Globus pallidus (tissue), 1 donor: Measurements from ENCODE around the gene CMPK2.

Experiments used
- DNase-seq: peaks from one replicate; pipeline ENCODE4 v3.0.0-alpha.2; 2015; ENCODE audit warnings: low spot score

The CMPK2 gene

DNA sequence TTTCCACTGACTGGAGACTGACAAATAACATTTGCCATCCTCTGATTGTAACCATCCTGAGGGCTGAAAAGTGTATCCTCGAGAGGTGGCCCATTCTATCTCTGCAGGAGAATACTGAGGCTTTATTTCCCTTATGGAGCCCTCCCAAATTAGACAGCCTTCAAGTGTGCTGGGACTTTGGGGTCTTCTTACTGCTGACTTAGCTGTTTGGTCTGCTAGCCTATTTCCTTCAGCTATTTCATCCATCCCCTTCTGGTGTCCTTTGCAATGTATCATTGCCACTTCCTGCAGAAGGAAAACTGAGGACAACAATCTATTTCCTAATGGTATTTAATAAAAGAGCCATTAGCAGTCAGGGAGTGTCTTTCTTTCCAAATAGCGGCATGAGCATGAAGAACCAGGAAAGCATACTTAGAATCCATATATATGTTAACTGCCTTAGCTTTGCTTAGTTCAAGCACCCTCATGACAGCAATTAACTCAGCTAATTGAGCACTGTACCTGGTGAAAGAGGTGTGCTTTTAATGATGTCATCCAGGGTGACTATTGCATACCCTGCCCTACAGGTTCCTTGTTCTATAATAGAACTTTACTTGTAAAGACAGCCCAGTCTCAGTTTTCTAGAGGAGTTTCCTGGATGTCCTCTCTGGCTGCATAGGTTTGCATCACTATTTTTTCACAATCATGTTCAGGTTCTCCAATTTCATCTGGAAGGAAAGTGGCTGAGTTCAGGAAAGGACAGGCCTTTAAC, 24.0 kb downstream of the CMPK2 start:
- DNase-seq = no peak

DNA sequence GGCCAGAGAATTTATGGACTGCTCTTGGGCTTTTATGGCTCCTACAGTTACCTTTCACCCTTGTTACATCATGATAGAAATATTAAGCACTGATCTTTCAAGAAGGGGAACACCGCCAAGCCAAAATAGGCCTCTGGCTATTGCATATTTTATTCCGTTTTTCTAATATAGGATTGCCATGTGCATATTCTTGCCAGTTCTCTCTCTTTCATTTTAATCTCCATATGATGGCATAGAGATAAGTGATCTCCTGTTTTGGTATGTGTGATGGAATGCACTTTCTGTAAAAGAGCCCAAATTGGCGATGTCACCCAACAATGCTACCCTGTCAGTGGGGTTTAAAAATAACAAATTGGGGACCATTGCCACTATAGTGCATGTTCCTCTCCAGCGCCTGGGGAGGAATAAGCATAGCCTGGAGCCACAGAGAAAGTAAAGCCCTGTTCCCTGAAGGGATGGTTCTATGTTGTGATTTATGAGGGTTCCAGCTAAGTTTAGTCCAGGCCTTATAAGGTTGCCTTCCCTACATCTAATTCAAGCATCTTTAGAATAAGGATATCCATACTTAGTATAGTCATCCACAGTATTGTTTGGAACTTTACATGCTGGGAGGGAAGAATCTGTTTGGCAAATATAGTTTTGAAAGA, 26.9 kb downstream of the CMPK2 start:
- no peak for DNase-seq

DNA sequence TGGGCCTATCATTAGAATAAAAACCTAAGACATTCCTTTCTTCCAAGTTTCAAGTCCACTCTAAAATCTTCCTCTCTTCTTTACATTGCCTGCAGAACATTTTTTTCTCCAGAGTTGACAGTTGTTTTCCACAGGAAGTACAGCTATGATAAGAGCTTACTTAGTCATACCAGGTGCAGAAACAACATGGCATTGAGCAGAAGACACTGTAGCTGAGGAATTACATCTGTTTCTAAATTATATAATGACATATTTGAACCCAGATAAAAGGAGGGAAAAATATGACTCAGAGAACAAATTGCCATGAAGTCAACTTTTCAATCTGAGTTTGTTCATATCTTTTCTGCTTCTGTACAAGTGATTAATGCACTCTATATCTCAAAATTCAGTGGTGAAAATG, 30.2 kb downstream of the CMPK2 start:
- no peak for DNase-seq

DNA sequence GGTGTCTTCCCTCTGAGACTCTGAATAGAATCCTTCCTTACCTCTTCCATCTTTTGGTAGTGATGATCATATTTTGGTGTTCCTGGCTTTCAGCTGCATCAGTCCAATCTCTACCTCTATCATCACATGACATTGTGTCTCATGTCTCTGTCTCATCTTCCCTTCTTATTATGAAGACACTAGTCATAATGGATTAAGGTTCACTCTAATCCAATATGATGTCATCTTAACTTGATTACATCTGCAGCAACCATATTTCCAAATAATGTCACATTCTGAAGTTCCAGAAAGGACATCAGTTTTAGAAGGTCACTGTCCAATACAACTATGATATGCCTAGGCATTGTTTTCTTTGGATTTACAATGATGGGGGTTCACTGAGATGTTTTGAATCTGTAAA, 31.5 kb downstream of the CMPK2 start:
- DNase-seq = no peak

DNA sequence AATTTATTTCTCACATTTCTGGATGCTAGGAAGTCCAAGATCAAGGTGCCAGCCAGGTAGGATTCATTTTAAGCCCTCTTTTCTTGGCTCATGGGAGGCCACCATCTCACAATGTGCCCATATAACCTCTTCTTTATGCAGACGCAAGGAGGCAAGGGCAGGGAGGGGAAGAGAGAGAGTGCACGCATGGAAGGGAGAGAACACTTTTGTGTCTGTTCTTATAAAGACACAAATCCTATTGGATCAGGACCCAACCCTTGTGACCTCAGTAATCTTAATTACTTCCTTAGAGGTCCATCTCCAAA, 32.5 kb downstream of the CMPK2 start:
- DNase-seq = no peak

DNA sequence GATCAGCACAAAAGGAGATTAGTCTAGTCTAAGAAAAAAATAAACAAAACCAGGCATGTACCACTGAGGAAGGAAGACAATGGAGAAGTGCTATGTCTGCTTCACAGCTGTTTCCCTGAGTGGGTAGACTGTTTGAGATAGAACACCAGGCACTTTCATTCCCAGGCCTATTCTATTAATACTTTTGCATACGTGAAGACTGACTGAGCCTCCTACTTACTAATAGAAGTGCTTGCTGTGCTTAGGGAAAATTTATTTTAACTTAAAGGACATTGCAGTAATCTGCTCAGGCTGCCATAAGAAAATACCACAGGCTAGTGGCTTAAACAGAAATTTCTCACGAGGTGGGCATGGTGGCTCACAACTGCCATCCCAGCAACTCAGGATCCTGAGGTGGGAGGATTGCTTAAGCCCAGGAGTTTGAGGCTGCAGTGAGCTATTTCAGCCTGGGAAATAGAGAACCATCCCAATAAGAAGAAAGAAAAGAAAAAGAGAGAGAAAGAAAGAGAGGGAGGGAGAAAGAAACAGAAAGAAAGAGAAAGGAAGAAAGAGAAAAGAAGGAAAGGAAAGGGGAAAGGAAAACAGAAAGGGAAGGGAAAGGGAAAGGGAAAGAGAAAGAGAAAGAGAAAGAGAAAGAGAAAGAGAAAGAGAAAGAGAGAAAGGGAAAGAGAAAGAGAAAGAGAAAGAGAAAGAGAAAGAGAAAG, 33.0 kb downstream of the CMPK2 start:
- no peak for DNase-seq

DNA sequence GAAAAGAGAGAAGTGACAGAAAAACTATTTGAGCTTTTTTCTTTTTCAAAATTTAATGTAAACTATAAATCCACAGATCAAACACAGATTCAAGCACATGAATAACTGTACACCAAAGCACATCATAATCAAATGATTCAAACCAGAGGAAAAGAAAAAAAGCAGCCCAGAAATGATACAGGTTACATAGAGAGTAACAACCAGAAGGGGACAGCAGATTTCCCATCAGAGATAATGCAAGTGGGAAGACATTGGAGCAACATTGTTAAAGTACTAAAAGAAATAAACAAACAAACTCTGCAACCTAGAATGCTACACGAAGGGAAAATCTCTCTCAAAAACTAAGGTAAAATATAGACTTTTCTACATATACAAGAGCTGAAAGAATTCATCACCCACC, 34.5 kb downstream of the CMPK2 start:
- DNase-seq = no peak

DNA sequence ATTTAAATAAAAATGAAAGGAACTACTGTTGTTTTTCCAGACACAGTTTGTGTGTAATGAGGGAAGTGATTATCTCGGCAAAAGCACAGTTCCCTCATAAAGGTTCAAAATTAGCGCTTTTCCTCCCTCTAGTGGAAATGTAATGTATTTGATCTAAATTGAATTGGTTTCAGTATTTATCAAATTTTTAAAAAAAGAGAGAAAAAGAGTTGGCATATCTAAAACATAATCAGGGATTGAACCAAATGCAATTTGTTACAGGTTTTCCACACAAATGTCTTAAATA, 37.5 kb downstream of the CMPK2 start:
- peak; percentile 41 for DNase-seq

DNA sequence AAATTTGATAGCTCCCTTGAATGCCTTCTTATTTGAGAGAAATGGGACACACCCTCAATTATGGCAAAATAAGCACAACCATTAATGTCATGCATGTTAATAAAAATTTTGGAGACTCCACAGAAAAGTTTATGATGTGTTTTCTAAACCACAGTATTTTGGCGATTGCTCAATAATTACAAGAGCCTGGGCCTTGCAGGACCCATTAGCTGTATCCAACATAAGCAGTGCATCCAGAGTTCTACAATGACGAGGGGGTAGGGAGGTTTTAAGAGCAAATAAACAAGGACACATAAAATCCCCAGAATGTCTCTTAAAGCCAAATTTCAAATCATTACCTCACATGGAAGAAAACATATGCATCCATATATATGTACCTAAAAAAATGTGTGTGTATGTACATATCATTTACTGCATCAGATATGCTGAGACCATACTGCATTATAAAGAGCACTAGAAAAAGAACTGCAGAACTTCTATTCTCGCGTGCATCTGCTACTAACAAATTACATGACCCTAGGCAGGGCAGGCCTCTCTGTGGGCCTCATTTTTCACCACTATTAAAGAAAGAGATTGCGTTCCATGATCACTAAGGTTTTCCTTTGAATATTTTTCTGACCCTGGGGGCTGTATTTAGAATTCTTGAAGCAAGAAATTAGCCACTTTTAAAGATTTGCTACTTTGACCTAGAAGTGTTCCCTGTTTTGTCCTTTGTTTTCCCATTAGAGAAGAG, 38.0 kb downstream of the CMPK2 start:
- DNase-seq = no peak

DNA sequence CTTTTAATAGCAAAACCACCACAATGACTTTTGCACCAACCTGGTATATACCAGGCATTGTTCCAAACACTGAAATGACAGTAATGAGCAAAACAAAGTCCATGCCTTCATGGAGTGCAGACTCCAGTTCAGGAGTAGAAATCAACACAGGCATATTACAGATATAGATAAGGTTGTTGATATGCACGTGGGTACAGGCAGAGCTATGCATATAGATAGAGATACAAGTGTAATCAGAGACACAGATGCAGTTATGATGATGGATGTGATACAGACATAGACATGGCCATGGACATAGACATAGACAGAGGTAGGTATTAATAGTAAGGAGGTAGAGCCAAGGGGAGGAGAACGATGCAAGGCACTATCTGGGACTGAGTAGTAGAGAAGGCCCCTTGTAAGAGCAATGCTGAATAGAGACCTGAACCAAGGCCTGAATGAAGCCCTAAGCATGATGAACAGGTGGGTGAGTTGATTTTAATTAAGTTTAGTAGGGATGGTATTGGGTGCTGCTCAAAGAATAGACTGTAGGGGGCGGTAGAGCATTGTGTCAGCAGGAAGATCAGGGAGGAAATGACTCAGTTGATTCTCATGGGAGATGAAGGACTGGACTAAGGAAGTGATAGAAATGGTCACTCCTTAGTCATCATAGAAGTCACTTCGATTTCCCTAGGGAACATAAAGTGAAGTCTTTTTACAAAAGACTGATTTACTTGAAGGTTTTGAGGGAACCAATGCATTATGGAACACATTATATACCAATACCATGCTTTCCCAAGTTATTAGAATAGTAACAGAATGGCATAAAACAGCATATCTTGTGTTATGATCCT, 39.4 kb downstream of the CMPK2 start:
- peak; percentile 7 for DNase-seq

DNA sequence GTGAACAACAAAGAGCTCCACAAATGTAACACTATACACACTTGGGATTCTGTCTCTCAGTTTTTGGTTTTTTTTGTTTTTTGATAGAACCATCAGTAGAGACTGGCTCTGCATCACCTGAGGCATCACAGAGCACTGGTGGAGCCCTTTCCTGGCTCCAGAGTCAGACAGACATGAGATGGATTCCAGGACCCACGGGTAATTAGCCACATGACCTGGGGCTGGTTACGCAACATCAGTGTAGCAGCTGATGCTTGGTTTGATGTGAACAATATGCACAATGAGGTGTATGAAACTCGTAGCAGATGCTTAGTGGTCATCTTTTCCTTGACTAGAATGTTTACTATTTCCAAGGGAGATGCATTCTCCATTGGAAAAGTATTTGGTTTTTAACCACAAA, 40.7 kb downstream of the CMPK2 start:
- DNase-seq = no peak

DNA sequence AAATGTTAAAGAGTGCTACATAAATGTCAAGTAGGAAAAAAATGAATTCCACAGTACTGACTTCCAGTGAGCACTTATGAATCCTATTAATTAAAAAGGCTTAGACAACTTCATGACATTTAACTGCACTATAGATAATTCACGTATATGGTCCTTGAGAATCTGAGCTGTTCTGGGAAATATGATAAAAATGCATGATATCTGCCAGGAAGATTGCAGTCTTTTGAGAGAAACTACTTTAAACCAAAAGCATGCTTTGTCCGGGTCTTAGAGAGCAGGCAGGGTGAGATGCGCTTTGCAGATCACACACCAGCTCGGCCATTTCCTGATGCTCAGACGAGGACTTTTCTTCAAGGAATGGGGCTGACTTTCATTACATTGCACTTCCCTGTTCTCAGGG, 42.6 kb downstream of the CMPK2 start:
- DNase-seq = no peak

DNA sequence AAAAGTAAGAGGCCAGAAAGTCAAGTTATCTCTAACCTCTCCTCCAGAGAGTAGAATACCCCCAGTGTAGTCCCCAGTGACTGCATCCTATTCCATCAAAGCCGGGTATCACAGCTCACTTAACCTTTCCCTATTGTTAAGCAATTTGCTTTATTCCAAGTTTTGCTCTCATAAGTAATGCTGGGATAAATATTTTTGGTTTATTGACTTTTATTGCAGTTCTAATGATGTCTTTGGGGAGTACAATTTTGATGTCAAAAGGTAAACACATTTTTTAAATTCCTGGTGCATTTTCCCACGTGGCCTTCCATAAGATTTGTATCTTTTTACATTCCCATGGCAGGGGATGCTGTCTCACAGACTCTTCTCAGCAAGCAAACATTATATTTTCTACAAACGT, 43.3 kb downstream of the CMPK2 start:
- no peak for DNase-seq

DNA sequence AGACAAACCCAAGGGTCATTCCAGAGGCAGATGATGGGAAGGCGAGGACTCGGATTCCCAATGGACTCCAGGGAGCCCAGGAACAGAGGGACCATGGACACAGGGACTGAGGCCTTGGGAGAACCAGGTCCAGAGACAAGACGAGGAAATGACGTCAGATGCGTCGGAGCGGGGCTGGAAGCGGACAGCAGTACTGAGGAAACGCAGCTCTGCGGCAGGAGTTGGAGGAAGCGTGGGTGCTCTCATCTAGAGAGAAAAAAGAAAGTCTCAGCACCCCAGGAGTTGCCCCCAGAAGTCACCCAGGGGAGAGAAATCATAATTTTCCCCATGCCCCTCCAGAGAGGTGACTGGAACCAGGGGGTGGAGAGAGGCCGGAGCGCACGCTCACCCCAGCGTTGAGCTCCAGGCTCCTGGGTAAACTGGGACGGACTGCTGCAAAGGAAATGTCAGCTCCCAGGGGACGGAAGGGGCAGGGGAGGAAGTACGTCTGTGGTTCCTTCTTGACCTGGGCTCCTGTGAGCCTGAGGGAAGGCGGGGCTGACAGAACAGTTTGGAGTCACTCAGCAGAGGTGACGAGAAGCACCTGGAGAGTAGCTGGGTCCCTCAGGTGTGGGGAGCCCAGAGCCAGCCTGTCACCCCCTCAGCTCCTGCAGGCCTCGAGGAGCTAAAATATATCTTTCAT, 44.7 kb downstream of the CMPK2 start:
- no peak for DNase-seq

DNA sequence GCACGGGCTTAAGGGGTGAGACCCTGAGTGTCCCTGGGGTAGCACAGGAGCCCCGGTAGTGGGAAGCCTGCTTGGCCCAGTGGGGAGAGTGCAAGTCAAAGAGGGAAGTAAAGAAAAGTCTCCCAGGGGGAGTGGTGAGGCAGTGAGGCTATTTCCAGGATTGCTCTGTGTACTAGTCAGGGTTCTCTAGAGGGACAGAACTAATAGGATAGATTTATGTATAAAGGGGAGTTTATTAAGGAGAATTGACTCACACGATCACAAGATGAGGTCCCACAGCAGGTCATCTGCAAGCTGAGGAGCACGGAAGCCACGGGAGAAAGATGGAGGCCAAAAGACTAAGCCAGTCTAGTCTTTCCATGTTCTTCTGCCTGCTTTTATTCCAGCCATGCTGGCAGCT, 45.5 kb downstream of the CMPK2 start:
- no peak for DNase-seq

DNA sequence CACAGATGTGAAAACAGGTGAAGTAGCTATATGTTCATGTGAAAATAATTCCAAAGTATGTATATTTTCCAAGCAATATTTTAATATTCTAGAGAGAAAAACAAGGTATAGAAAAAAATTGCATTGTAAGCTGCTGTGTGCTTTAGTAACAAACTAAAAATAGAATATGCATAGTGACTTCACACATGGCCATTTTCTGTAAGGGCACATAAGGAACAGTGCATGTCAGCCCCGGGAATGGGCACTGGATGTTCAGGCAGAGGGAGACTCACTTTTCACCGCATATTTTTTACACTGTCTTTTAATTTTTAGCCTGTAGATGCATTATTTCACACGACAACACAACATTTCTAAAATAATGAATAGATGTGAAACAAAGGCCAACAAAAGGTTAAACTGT, 46.0 kb downstream of the CMPK2 start:
- no peak for DNase-seq

DNA sequence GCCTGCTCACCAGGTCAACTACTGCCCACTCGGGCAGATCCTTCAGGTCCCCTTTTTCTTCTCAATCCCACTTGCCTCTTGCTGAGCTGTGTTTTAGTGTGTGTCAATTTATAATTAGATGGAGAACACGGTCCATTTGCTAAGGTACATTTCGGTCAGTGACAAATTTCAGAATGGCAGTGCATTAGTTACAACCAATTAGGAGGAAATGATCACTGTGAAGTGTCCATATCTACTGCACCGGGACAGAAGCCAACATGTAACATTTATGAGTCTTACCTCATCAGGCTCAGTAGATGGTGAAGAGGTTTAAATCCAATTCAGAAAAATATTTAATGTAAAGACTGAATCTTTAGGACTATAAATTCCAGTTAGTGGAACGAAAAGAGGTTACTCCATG, 47.7 kb downstream of the CMPK2 start:
- no peak for DNase-seq

DNA sequence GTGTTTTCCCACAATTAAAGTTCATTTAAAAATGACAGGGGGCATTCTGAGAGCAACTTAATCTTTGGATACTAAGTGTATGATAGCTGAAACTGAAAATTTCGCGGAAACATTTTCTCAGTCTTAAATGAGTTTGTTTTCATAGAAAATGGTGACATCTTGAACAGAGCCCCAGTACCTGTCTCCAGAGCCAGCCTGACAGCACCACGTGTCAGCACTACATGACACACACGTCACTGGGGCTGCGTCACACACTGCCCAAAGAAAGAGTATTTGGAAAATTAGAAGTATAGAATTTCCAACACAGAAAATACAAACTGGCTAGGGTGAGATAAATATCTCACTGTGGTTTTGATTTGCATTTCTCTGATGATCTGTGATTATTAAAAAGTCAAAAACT, 50.8 kb downstream of the CMPK2 start:
- DNase-seq = no peak

DNA sequence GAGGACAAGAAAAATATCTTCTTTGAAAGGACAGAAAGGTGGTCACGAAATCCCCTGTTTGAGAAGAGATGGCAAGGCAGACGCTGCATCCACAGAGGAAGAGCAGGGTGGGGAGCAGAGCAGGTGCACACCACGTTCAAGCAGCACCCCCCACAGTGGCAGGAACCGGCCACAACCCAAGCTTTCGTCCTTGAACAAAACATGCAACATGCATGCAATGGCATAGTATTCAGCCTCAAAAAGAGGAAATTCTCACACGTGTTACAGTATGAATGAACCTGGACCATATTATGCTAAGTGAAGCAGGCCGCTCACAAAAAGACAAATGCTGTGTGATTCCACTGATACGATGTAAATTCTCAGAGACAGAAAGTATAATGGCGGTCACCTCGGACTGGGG, 51.4 kb downstream of the CMPK2 start:
- no peak for DNase-seq

DNA sequence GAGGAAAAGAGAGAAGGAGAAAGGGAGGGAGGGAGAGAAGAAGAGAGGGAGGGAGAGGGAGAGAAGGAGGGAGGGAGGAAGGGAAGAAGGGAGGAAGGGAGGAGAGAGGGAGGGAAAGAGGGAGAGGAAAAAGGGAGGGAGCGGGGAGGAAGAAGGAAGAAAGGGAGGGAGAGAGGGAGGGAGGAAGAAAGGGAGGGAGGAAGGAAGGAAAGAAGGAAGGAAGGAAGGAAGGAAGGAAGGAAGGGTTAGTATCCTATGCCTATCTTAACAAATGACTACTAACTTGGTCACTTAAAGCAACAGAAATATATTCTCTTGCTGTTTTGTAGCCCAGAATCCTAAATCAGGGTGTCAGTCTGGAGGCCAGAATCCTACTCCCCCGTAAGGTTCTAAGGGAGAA, 52.1 kb downstream of the CMPK2 start:
- no peak for DNase-seq

DNA sequence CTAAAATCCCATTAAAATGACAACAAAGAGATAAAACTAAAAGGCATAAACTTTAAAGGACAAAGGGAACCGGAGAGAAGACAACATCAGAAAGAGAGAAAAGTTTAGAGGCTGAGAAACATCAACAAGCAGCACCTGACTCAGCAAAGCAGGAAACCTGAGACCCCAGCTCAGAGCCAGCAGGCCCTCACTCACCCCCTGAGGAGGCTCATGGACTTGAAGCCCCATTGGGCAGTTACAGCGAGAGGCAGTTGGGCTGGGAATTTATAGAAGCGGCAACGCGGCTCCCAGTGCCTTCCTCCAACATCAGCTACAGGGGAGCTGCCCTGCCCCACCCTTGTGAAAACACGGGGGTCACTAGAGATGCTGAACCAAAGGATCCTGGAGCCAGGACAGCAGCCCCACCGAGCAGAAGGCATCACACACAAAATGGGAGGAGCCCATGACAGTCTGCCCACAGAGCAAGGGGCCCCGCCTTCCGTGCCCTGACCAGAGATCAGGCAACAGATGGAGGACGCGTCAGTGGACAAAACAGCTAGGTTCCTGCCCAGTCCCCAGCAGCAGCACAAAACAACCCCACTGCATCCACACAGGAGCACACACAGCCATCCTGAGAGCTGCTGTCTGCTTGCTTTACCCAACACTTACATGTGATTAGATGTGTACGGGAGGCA, 52.7 kb downstream of the CMPK2 start:
- DNase-seq = no peak
